ENCODE results near the gene HERC2.
"Not testable (repeated sequence)": the region's sequence is repeated elsewhere in the genome, so short reads cannot be mapped to it uniquely, and the experiment has no call there.

The HERC2 gene

GRCh38 chr15:28273468-28273867 lies 48.5 kb downstream of the HERC2 start:
- DNase-seq: no peak

- DNase-seq: no peak
Observed at GRCh38 chr15:28272587-28272986, 49.4 kb downstream of the HERC2 start.

- DNase-seq: no peak
Observed at GRCh38 chr15:28271697-28272260, 50.2 kb downstream of the HERC2 start.

- DNase-seq: no peak
Observed at GRCh38 chr15:28269097-28269496, 52.9 kb downstream of the HERC2 start.

GRCh38 chr15:28267727-28268126 lies 54.3 kb downstream of the HERC2 start:
- no peak for DNase-seq

GRCh38 chr15:28265334-28266019 lies 56.5 kb downstream of the HERC2 start:
- DNase-seq: no peak

- DNase-seq: no peak
Observed at GRCh38 chr15:28264166-28264565, 57.8 kb downstream of the HERC2 start.

GRCh38 chr15:28262438-28262837 lies 59.5 kb downstream of the HERC2 start:
- DNase-seq: no peak

GRCh38 chr15:28260722-28261121 lies 61.3 kb downstream of the HERC2 start:
- DNase-seq: no peak

GRCh38 chr15:28260317-28260716 lies 61.7 kb downstream of the HERC2 start:
- DNase-seq: no peak

GRCh38 chr15:28255965-28256364 lies 66.0 kb downstream of the HERC2 start:
- no peak for DNase-seq

- no peak for DNase-seq
Observed at GRCh38 chr15:28252831-28253230, 69.1 kb downstream of the HERC2 start.

- no peak for DNase-seq
Observed at GRCh38 chr15:28246605-28247004, 75.4 kb downstream of the HERC2 start.

- no peak for DNase-seq
Observed at GRCh38 chr15:28243901-28244300, 78.1 kb downstream of the HERC2 start.

- no peak for DNase-seq
Observed at GRCh38 chr15:28243399-28243798, 78.6 kb downstream of the HERC2 start.

GRCh38 chr15:28238296-28238695 lies 83.7 kb downstream of the HERC2 start:
- DNase-seq: not testable (repeated sequence)

- not testable (repeated sequence) for DNase-seq
Observed at GRCh38 chr15:28231743-28232142, 90.2 kb downstream of the HERC2 start.

GRCh38 chr15:28231336-28231735 lies 90.6 kb downstream of the HERC2 start:
- not testable (repeated sequence) for DNase-seq

- DNase-seq: not testable (repeated sequence)
Observed at GRCh38 chr15:28228990-28229640, 92.9 kb downstream of the HERC2 start.

GRCh38 chr15:28228096-28228495 lies 93.9 kb downstream of the HERC2 start:
- no peak for DNase-seq

- DNase-seq: not testable (repeated sequence)
Observed at GRCh38 chr15:28227303-28227702, 94.7 kb downstream of the HERC2 start.

GRCh38 chr15:28222612-28223011 lies 99.4 kb downstream of the HERC2 start:
- not testable (repeated sequence) for DNase-seq

- not testable (repeated sequence) for DNase-seq
Observed at GRCh38 chr15:28221696-28222095, 100.3 kb downstream of the HERC2 start.

GRCh38 chr15:28219116-28219515 lies 102.9 kb downstream of the HERC2 start:
- no peak for DNase-seq
